Effector memory CD4-positive, alpha-beta T cell (primary cell): ENCODE results near the gene FBLL1.
"Not testable (repeated sequence)": the region's sequence is repeated elsewhere in the genome, so short reads cannot be mapped to it uniquely, and the experiment has no call there.

Experiments
- DNase-seq, 3 donors: peaks; one replicate each; pipeline ENCODE4 v3.0.0-alpha.2; 2020
- H3K27ac ChIP-seq: 2 replicates; pipeline ENCODE4 v1.7.0; 2013; ENCODE audit warnings: mild to moderate bottlenecking, low read length, moderate library complexity; ENCODE audit not compliant: insufficient read depth, poor library complexity, severe bottlenecking
- H3K27me3 ChIP-seq: replicated peaks from 2 replicates; pipeline ENCODE4 v1.7.0; 2013; ENCODE audit warnings: mild to moderate bottlenecking, low read length; ENCODE audit not compliant: insufficient read depth, control insufficient read depth, poor library complexity, severe bottlenecking
- H3K36me3 ChIP-seq: 2 replicates; pipeline ENCODE4 v1.7.0; 2013; ENCODE audit warnings: mild to moderate bottlenecking, low read length, moderate library complexity; ENCODE audit not compliant: control insufficient read depth, insufficient read depth
- H3K4me1 ChIP-seq: 2 replicates; pipeline ENCODE4 v1.7.0; 2013; ENCODE audit warnings: low read length, mild to moderate bottlenecking; ENCODE audit not compliant: control insufficient read depth, insufficient read depth, poor library complexity, severe bottlenecking
- H3K4me3 ChIP-seq: 2 replicates; pipeline ENCODE4 v1.7.0; 2013; ENCODE audit warnings: low read length, low read depth, mild to moderate bottlenecking; ENCODE audit not compliant: insufficient read depth, poor library complexity, severe bottlenecking
- H3K9me3 ChIP-seq: 2 replicates; pipeline ENCODE4 v1.7.0; 2013; ENCODE audit warnings: mild to moderate bottlenecking, low read length, moderate library complexity; ENCODE audit not compliant: control insufficient read depth

The FBLL1 gene

GRCh38 chr5:168550656-168551055, 21.6 kb downstream of the FBLL1 start:
- H3K36me3 ChIP-seq = peaks cover 4% of the 10 kb centered on the region
- H3K27me3 ChIP-seq = no peaks in the 10 kb centered on the region
- no peak overlapping the region for H3K4me3 ChIP-seq
- H3K9me3 ChIP-seq = no peaks in the 10 kb centered on the region
- no peaks in the 10 kb centered on the region for H3K4me1 ChIP-seq
- H3K27ac ChIP-seq = no peak overlapping the region
- DNase-seq = no peak

DNA sequence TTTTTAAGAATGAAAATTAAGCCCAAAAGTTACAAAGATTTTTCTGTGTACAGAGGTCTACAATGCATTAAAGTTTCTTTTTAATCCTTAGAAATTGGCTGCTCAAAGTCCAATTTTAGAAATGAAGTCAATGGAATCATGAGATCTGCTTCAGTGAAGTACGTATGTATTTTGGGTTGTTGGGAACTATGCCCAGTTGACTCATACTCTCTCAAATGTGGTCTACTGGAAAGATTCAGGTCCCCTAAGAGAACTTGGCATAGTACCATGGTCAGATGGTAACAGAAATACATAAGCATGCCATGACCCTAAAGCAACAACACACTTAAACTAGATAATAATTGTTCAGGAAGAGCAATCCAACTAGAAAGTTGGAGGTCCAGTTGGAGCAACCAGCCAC, 23.0 kb downstream of the FBLL1 start:
- Histone ChIP-seq H3K4me1 (no peaks in the 10 kb centered on the region), H3K9me3 (no peaks in the 10 kb centered on the region), H3K27me3 (no peaks in the 10 kb centered on the region), H3K36me3 (peaks cover 13% of the 10 kb centered on the region), H3K27ac (no peak overlapping the region), H3K4me3 (no peak overlapping the region)
- no peak for DNase-seq

GRCh38 chr5:168553377-168554130, 24.4 kb downstream of the FBLL1 start:
- no peaks in the 10 kb centered on the region for H3K9me3 ChIP-seq
- H3K36me3 ChIP-seq = peaks cover 16% of the 10 kb centered on the region
- no peaks in the 10 kb centered on the region for H3K27me3 ChIP-seq
- no peak overlapping the region for H3K4me3 ChIP-seq
- H3K27ac ChIP-seq = no peak overlapping the region
- DNase-seq = no peak
- no peaks in the 10 kb centered on the region for H3K4me1 ChIP-seq

DNA sequence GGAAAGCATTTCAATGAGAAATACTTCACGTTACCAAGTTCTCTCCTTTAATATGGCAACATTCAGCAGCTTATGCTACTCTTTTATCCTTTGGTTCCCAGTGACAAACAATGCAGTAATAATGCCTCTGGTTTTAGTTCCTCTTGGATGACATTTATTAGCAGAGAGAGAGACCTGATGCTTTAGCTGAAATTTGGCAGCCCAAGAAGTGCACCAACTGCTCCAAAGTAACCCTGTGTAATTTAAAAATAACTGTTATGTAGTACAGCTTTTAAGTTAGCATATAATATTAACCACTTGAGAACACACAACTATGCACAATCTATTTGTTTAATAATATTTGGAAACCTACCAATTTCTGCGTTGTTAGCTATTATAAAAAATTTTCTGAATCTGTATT, 28.3 kb downstream of the FBLL1 start:
- Histone ChIP-seq H3K27me3 (no peaks in the 10 kb centered on the region), H3K27ac (no peak overlapping the region), H3K4me3 (no peak overlapping the region), H3K36me3 (peaks cover 32% of the 10 kb centered on the region), H3K9me3 (no peaks in the 10 kb centered on the region), H3K4me1 (no peaks in the 10 kb centered on the region)
- no peak for DNase-seq

GRCh38 chr5:168562279-168562678, 33.2 kb downstream of the FBLL1 start:
- Histone ChIP-seq H3K36me3 (peaks cover 41% of the 10 kb centered on the region), H3K27me3 (no peaks in the 10 kb centered on the region), H3K27ac (no peak overlapping the region), H3K4me1 (no peaks in the 10 kb centered on the region), H3K4me3 (no peak overlapping the region), H3K9me3 (no peaks in the 10 kb centered on the region)
- DNase-seq = no peak

GRCh38 chr5:168563959-168564358, 34.9 kb downstream of the FBLL1 start:
- no peak overlapping the region for H3K4me3 ChIP-seq
- H3K4me1 ChIP-seq = no peaks in the 10 kb centered on the region
- no peaks in the 10 kb centered on the region for H3K9me3 ChIP-seq
- H3K27ac ChIP-seq = no peak overlapping the region
- DNase-seq = no peak
- peaks cover 48% of the 10 kb centered on the region for H3K36me3 ChIP-seq
- no peaks in the 10 kb centered on the region for H3K27me3 ChIP-seq

- H3K36me3 ChIP-seq = peaks cover 33% of the 10 kb centered on the region
- DNase-seq = no peak
- H3K9me3 ChIP-seq = no peaks in the 10 kb centered on the region
- H3K4me1 ChIP-seq = no peaks in the 10 kb centered on the region
- no peaks in the 10 kb centered on the region for H3K27me3 ChIP-seq
- no peak overlapping the region for H3K4me3 ChIP-seq
- no peak overlapping the region for H3K27ac ChIP-seq
Measured at GRCh38 chr5:168568738-168569137, 39.6 kb downstream of the FBLL1 start.

GRCh38 chr5:168570490-168571328, 41.6 kb downstream of the FBLL1 start:
- no peaks in the 10 kb centered on the region for H3K4me1 ChIP-seq
- no peaks in the 10 kb centered on the region for H3K9me3 ChIP-seq
- DNase-seq = no peak
- H3K36me3 ChIP-seq = peaks cover 30% of the 10 kb centered on the region
- H3K27ac ChIP-seq = no peak overlapping the region
- no peak overlapping the region for H3K4me3 ChIP-seq
- no peaks in the 10 kb centered on the region for H3K27me3 ChIP-seq

DNA sequence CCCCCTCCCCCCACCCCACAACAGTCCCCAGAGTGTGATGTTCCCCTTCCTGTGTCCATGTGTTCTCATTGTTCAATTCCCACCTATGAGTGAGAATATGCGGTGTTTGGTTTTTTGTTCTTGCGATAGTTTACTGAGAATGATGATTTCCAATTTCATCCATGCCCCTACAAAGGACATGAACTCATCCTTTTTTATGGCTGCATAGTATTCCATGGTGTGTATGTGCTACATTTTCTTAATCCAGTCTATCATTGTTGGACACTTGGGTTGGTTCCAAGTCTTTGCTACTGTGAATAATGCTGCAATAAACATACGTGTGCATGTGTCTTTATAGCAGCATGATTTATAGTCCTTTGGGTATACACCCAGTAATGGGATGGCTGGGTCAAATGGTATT, 44.6 kb downstream of the FBLL1 start:
- H3K27ac ChIP-seq, DNase-seq, H3K36me3 ChIP-seq, H3K9me3 ChIP-seq, H3K4me3 ChIP-seq, H3K27me3 ChIP-seq: not testable (repeated sequence)
- peaks cover 11% of the 10 kb centered on the region for H3K4me1 ChIP-seq

GRCh38 chr5:168574156-168574555, 45.1 kb downstream of the FBLL1 start:
- not testable (repeated sequence) for DNase-seq, H3K4me3 ChIP-seq, H3K9me3 ChIP-seq, H3K36me3 ChIP-seq, H3K27ac ChIP-seq, H3K27me3 ChIP-seq
- peaks cover 12% of the 10 kb centered on the region for H3K4me1 ChIP-seq
